HS-27A (cell line): ENCODE results near the gene UBASH3A.

ENCODE experiments used
- DNase-seq: peaks from one replicate; pipeline ENCODE4 v3.0.0-alpha.2; 2012; ENCODE audit warnings: low read depth, missing footprints

Gene UBASH3A

DNA sequence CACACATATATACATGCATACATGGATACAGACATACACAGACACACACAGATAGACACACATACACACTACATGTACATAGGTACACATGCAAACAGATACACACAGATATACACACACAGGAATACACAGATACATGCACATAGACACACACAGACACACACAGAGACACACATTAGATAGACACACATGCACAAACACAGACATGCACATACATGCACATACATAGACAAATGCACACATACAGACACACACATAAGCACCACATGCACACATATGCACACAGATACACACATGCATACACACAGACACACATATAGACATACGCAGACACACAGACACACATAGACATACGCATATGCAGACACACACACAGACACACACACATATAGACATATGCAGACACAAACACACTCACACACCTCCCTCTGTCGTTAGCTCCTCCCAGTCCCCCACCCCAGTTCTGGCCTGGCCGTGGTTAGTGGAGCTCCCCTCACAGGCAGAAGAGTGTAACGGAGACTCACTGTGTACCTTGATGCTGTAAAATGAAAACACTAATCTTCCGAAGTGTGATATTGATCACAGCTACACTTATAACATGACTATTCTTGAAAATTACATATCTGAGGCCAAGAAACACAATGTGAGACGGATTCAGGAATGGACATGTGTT, 7.6 kb downstream of the UBASH3A start:
- DNase-seq: no peak

- no peak for DNase-seq
Measured at GRCh38 chr21:42411891-42412635, 8.4 kb downstream of the UBASH3A start.

GRCh38 chr21:42412636-42412933, 8.9 kb downstream of the UBASH3A start:
- no peak for DNase-seq

DNA sequence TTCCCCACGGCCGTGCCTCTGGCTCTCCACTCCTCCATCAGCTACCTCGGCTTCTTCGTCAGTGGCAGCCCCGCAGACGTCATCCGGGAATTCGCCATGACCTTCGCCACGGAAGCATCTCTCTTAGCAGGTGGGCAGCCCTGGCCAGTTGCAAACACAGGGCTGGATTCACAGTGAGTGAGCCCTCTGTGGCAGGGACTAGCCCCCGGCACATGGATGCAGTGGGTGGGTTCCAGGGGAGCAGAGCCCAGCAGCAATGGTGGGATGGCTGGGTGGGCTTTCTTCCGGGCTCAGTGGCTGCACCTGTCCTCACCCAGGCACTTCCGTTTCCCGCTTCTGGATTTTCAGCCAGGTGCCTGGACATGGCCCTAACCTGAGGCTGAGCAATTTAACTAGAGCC, 9.4 kb downstream of the UBASH3A start:
- no peak for DNase-seq

DNA sequence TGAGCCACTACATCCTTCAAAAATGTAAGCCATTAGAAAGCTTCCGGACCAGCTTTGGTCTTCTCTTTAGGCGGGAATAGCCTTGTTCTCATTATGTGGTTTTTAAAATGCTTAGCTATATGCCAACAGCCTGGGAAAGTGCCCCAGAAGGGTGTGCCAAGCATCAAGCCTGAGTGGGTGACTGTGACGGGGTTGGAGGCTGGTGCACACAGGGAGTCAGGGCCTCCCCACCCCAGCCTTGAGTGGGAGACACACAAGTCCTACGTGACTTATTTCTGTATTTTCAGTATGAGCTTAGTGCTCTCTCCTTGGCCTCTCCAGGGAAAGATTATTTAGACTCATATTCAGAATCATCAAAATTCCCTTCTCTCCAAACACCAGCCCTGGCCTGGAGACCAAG, 9.8 kb downstream of the UBASH3A start:
- no peak for DNase-seq

DNA sequence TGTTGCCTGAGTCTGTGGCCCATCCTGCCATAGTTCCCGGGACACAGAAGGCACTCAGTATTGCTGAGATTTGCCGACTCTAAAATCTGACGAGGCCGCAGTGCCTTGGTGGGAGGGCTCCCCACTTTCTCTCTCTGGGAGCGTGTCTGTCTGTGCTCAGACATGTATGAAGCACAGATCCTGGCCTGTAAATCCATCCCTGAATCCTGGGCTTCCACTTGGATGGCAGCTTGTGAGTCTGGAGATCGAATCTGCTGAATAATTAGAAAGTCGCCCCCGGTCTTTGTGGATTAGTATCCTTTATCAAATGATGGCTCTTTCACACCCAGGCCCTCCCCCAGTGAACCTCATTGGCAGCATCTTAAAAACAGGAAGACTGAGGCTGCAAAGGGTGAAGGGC, 10.4 kb downstream of the UBASH3A start:
- DNase-seq: no peak

GRCh38 chr21:42414553-42414927, 10.8 kb downstream of the UBASH3A start:
- no peak for DNase-seq

DNA sequence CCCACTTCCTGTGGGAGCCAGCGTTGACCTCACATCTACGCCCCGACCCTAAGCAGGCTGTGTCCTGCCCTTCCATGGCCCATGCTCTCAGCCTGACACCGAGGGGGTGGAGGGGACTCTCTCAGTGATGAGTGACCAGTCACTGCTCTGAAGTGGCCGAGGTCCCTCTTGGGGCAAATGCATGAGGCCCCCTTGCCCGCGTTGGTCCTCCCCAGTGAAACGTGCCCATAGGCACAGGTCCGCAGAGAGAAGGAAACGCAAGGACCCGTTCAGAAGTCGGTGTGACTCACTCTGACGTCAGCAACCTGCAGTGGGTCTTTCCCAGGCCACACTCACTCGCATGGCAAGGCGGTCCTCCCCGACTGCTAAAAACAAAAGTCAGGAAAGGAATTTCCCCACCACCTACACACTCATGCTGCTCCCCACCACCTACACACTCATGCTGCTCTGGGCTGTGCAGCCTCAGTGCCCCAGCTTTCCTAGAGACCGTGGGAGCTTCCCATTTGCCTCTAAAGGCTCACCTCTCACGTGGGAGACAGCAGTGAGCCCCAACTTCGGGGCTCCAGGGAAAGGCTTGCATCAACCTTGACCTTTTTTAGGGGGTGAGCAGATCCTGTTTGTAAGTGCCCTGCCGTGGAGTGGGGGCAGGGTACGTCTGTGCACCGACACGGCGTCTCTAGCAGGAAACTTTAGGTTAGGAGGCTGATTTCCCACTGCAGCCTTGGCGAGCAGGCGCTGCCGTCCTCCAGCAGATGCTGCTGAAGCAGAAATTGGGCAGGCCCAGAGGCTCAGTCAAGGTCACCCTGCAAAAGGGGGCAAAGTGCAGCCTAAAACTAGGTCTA, 11.4 kb downstream of the UBASH3A start:
- DNase-seq: peak; percentile 1

DNA sequence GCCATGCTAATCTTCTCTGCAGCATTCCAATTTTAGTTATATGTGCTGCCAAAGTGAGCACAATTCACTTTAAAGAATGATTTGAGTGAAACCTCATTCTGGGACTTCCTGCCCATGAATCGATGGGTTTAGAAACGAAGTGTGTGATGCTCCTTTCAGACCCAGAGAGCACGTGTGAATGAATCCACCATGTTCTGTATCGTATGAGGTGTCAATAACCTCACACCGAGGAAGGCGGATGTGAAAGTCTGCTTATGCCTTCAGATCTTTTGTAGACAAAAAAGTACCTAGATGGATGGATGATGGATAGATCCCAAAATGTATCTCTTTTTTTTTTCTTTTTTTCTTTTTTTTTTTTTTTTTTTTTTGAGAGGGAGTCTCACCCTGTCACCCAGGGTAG, 13.8 kb downstream of the UBASH3A start:
- no peak for DNase-seq

DNA sequence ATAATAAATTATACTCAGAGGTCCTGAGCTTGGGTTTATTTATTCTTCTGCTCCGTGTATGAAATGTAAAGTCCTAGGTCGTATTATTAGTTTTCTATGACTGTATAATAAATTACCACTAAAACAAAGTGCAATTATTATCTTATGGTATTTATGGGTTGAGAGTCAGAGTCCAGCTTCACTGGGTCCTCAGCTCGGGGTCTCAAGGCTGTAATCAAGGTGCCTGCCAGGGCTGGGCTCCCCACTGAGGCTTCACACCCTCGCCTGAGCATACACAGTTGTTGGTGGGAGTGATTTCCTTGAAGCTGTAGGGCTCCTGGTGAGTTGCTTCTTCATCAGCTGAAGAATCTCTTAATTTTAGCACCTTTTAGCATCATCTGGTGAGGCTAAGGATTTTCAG, 15.2 kb downstream of the UBASH3A start:
- no peak for DNase-seq

DNA sequence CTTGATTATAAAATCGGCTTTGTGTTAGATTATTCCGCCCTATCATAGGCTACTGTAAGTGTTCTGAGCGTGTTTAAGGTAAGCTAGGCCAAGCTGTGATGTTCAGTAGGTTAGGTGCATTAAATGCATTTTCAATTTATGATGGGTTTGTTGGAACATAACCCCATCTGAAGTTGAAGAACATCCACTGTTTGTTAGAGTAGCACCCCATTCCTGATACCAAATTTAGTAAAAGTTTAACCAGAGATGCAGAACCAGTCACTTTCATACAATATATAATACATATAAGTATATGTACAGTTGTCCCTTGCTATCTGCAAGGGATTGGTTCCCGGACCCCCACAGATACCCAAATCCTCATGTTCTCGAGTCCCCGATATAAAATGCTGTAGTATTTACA, 16.1 kb downstream of the UBASH3A start:
- no peak for DNase-seq

DNA sequence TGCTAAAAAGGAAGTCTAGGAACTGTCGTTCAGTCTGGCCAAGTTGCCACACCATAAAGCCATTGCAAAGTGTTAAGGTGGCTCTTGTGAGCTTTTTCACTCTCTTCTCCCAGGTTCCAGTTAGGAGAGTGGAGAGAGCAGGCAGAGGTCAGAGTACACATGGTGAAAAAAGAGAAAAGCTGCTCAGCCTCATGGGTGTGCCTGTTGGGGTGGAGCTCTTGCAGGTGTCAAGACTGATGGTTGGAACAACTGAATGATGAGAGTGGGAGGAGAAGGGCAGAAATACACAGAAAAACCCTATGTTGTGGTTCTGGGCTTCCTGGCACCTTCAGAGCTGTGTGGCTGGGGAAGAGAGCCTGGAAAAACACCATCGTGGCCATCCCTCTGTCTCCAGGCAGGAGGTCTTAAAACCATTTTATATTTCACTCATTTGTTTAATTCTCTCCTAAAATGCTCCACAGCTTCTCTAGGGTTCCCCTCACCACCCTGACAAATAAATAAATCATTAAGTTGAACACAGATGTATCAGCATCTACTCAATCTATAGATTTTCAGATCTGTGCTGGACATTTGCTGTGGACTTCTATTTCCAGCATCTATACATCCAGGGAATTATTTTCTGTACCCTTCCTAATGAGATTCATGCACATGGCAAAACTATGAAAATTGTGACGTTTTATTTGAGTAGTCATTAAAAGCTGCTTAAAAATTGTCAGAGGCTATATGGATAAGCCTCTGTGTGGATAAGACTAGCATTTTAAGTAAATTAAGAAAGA, 17.5 kb downstream of the UBASH3A start:
- DNase-seq: no peak

DNA sequence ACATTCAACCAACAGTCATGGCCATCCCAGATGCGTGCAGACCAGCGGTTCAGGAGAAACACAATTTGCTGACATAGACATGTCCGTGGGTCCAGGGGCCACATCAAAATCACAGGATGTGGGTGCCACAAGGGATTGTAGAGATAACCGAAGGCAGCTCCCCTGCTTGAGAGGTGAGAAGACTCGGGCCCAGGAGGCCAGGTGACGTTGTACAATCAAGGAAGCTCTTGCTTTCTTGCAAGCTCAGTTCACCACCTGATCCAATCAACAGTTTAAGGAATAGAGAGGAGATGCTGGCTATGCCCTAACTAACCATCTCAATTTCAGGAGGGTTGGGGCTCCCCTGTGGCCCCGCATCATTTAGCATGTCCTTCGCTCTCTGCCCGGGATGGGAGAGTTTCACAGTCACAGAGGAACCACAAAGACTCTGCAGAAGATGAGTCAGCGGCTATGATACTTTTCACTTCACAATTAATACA, 19.5 kb downstream of the UBASH3A start:
- no peak for DNase-seq

- no peak for DNase-seq
Measured at GRCh38 chr21:42423685-42424084, 20.0 kb downstream of the UBASH3A start.

- DNase-seq: no peak
Measured at GRCh38 chr21:42424914-42425541, 21.3 kb downstream of the UBASH3A start.

- DNase-seq: no peak
Measured at GRCh38 chr21:42425591-42425990, 21.9 kb downstream of the UBASH3A start.

GRCh38 chr21:42426424-42426823, 22.7 kb downstream of the UBASH3A start:
- no peak for DNase-seq

DNA sequence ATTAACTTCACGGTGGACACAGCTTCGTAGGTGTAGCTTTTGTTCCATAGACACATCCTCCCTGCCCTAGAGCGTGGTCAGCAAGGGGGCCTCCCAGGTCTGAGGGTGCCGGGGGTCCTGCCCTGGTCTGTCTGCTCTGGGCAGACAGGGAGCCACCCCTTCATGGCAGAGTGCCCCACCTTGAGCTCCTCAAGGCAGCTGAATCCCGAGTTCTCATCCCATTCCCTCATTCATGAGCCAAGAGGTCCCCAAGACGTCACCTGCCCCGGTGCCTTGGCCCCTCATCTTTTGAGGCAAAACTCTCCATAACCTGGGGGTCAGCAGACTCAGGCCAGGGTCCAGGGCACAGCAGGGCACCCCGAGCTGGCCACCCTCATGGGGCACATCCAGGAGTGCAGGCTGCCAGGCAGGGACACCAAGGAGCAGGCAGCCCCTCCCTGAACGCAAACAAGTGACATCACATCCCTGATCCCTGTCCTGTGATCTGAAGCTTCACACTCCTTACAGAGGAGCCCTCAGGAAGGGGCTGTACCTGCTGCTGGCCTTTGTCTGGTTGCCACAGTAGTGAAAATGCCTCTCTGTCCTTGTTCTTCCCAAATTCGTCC, 23.3 kb downstream of the UBASH3A start:
- DNase-seq: no peak

DNA sequence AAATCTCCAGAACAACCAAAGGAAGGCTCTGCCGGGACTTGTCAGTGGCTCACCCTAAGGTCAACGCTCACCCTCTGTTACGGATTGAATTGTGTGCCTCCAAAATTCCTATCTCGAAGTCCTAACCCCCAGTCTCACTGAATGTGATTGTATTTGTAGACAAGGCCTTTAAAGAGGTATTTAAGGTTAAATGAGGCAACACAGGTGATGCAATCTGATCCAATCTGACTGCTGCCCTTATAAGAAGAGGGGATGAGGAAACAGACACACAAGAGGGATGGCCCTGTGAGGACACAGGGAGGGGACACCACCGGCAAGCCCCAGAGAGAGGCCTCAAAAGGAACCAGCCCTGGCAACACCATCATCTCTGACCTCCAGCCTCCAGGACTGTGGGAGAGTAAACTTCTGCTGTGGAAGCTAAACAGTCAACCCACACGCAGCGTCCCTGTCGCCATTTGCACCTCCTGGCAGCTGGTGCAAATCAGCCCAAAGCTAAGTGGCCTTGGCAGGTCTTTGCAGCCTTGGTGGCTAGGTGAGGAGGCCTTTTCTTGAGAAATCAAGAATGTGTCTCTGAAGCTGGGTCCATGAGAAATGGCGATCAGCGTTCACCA, 24.2 kb downstream of the UBASH3A start:
- no peak for DNase-seq

GRCh38 chr21:42429021-42429420, 25.3 kb downstream of the UBASH3A start:
- no peak for DNase-seq

DNA sequence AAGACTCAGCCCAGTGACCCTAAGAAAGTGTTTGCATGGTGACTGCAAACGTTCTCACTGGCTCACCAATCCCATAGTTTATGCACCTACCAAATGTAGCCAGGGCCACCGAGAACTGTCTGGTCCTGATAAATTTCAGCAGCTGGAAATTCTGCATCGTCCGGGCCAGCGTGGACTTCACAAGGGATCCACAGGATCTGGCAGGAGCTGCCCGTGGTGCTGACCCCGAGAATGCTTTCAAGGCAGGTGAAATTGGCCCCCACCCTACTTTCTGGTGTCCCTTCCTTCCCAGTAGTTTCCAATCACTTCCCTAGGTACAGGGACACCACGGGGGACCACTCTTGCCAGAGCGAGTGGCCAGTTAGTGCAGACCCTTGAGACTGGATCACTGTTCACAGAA, 26.2 kb downstream of the UBASH3A start:
- no peak for DNase-seq
